Epithelial cell of umbilical artery (primary cell): Measurements from ENCODE around the gene RNF115. TPM values are rescaled to one million over a fixed set of nuclear protein-coding genes. Genes with fewer than 3 reads are reported as not detected.

Experiments used
- total RNA-seq: library from RNA; depleted of rRNA; stranded (reverse); fragments of >200 nt; gene quantifications from 2 replicates; pipeline ENCODE4 v1.2.3, GENCODE V29; 2014

RNF115 gene
- total RNA-seq, result 10.4 and 12.3 TPM in 2 replicates

DNA sequence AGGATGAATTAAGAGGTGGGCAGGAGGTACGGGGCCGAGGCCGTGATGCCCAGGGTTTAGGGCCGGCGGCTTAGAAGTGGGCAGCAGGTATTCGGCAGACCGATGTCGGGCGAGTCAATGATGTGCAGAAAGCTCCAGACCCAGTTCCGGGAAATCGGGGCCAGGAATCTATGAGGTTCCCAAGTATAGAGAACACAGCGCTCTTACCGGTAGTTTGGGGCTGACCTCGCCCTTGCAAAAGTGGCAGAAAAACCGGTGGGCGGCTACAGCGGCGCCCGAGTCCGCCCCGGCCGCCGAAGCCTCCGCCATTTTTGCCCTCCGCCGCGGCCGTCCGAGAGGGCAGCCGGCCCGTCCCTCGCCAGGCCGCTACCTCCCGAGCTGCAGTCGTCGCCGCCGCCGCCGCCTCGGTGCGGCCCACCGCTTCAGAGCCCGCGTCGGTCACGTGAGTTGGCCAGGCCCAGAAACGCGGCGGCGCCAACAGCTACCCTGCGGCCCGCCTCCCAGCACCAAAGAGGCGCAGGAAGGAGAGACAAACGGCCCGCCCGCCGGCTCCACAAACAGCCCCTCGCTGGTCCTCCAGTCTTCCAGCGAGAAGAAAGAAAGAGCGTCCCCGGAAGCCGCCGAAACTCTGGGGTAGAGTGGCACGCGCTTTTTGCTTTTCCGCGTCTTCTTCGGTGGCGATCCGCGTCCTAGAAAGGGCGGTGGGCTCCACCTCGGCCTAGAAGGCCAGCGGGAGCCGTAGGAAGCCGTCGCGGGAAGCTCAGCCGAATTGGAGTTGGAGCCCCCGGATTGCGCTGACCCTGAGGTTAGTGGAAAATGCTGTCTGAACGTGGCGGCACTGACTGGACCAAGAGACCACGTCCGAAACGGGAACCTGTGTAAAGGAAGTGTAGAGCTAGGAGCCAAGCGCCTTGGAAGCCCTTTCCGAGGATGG lies at the start of gene RNF115, which contains the start of gene POLR3C:
Gene RNF115 (minus strand): TSS at position 531 of the 934 bp plus-strand sequence. CDS start 222 bp downstream, at position 309.
Gene POLR3C (plus strand): TSS at position 636 of the 934 bp plus-strand sequence. CDS start 1,577 bp downstream, outside the sequence.

DNA sequence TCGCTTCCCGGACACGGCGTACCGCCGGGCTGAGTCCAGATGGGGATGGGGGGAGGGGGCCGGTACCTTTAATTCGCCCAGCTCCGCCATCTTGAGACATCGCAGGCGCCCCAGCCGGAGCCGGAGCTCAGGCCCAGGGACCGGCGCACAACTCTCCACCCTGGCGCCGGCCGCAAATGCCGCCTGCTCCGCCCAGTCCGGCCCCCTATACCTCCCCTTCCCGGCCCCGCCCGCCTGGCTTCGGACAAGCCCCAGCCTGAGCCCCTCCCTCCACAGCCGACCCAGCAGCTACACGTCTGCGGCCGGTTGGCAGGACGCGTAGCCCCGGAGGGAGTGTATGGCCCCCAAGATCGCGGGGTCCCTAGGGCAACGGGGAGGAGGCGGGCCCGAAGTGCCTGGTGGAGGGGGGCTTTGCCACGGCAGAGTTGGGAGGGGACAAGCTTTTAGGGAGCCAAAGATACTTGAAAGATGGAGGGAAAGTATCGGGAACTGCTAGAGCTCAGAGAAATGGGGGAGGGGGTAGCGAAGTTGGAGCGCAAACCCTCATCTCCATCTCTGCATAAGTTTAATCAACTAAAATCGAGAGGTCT lies 35.1 kb upstream of the RNF115 start, which contains the start of gene PIAS3:
Gene PIAS3 (minus strand): TSS at position 181 of the 590 bp plus-strand sequence. CDS start 91 bp downstream, at position 90.

DNA sequence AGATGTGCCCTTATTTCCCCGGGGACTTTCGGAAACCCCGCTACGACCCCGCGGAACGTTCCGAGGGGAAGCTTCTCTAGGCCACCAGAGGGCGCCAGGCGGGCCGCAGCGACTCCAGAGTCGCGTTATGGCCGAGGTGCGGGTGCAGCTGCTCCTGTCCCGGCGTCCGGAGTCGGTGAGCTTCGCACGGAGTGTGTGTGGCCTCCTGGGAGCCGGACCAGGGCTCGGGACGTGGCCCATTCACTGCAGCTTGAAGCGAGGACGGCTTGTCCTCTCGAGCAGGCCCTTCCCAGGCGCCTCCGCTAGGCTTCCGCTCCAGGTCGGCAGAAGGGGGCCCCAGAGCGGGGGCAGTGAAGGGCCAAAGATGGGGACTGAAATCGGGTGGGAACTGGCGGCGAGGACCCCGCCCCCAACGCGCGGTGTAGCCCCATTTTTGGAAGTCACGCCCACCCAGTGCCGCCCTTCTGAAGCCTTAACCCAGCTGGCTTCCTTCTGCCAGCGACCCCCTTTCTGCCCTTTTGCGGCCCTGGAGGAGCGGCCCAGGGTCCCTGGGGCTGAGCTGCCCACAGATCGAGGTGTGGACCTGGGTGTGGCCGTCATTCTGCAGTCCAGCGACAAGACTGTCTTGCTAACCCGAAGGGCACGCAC lies 21.7 kb upstream of the RNF115 start, which contains the start of gene NUDT17:
Gene NUDT17 (plus strand): TSS at position 117 of the 648 bp plus-strand sequence. CDS start 11 bp downstream, at position 128.

DNA sequence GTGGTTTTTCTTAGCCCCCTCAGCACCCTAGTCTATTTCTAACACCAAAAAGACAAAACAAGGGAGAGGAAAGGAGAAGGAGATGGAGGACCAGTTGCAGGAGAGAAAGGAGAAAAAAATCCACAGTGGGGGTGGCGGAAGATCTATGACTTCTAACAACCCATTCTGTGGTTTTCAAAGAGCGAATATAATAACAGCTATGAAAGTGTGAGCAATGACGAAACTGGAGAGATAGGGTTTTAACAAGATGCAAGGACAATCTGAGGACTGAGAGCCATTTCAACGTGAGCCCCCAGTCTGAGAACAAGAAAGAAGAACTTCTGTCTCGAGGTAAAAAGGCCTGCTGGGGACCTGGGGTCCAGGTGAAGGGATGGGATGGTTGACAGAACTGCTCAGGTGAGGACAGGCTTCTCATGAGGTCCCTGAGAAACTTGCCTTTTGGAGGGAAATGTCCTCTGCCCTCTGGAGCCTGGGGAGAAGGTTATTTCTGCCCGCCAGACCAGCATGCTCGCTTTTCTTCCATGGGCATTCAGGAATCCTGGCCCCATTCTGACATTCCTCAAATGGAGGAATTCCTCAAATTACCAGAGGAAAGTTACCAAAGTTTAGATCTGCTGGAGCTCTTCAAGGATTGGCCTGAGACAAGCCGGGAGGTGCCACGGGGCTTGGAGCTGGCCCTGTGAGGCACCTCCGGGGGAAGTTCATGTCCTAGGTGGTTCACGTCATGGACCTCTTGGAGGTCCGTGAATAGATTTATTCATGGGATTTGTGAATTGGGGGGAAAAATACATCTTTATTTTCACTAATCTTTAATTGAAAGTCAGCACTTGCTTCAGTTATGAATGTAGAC lies 104.4 kb downstream of the RNF115 start, which contains the start of gene CD160:
Gene CD160 (plus strand): TSS at position 270 of the 850 bp plus-strand sequence. CDS start 8,829 bp downstream, outside the sequence.

DNA sequence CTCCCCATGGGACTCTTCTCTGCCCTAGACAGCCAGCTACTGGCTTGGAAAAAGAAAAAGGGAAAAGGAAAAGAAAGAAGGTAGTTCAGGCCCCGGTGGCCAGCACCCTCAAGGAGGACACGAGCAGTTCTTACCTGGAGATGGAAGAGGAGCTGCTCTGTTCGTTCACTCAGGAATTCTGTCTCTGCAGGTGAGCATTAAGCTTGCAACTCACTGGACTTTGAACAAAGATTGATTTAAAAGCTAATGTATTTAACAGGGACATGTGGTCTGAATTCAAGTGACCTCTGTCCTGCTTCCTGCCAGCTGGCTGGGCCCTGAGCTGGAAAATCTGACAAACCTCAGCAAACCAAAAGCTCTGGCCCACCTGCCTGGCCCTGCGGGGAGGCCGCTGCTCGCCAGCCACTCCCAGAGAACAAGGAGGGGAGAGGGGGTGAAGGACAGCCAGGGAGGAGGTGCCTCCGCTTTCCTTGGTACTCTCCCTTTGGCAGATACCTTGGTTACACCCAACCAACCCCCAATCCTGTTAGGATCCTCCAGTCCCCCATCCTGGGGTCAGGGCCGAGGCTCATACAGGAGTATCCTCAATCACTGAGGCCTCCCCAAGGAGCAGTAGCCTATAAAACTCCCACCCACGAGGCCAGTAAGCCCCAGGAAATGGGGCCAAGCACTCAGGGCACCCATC lies 116.6 kb downstream of the RNF115 start, which contains the start of gene PDZK1:
Gene PDZK1 (minus strand): TSS at position 186 of the 685 bp plus-strand sequence. CDS start 19,347 bp downstream, outside the sequence.

Other genes with a start within 250 kb of the RNF115 start
- 23.4 and 38.0 TPM in 2 replicates for gene GPR89A, start 216.1 kb downstream of the RNF115 start, total RNA-seq
- gene PDZK1, start 116.7 kb downstream of the RNF115 start, total RNA-seq, result not detected in 2 replicates
- gene CD160, start 104.6 kb downstream of the RNF115 start, total RNA-seq, result not detected in 2 replicates
- gene POLR3C, start 105 bp upstream of the RNF115 start, total RNA-seq, result 27.9 and 33.9 TPM in 2 replicates
- gene NUDT17, start 21.5 kb upstream of the RNF115 start, total RNA-seq, result 2.1 and 2.9 TPM in 2 replicates
- 4.1 and 4.2 TPM in 2 replicates for gene PIAS3, start 35.0 kb upstream of the RNF115 start, total RNA-seq
- gene ANKRD35, start 61.8 kb upstream of the RNF115 start, total RNA-seq, result 0.32 and 0.46 TPM in 2 replicates
- 7.8 and 10.7 TPM in 2 replicates for gene ITGA10, start 86.0 kb upstream of the RNF115 start, total RNA-seq
- gene PEX11B, start 94.6 kb upstream of the RNF115 start, total RNA-seq, result 27.3 and 40.1 TPM in 2 replicates
- 222 and 239 TPM in 2 replicates for gene RBM8A, start 103.4 kb upstream of the RNF115 start, total RNA-seq
- gene LIX1L, start 133.9 kb upstream of the RNF115 start, total RNA-seq, result 17.3 and 20.1 TPM in 2 replicates
- gene ANKRD34A, start 140.5 kb upstream of the RNF115 start, total RNA-seq, result 0.15 and 0.32 TPM in 2 replicates
- gene POLR3GL, start 140.6 kb upstream of the RNF115 start, total RNA-seq, result 12.3 and 18.8 TPM in 2 replicates
- 19.5 and 98.6 TPM in 2 replicates for gene TXNIP, start 172.5 kb upstream of the RNF115 start, total RNA-seq
- gene HJV, start 197.6 kb upstream of the RNF115 start, total RNA-seq, result not detected in 2 replicates